ENCODE data around the gene SMAP2. TPM values are rescaled to one million over a fixed set of nuclear protein-coding genes. Genes with fewer than 3 reads are reported as not detected.

The SMAP2 gene
- total and polyA plus RNA-seq, 2 donors (not counting 3 experiments of a cell fraction or from before 2014, with no cell fraction given) = 8.0 to 11.1 TPM

GRCh38 chr1:40350391-40350790, 23.1 kb upstream of the SMAP2 start:
- dilution Hi-C loops (cut with MboI; ENCODE audit: extremely low pct_ligation_motif_present, low sequenced_read_pairs) (no loop called here), intact Hi-C loops (cut with micrococcal nuclease) (no loop called here)
- H3K9me1 ChIP-seq (replicated peaks; ENCODE audit: control insufficient read depth, extremely low read depth, insufficient read depth, low read length) = no peaks in the 10 kb centered on the region
- FAIRE-seq (no peak), DNase-seq (ENCODE audit: low read depth, low spot score) (no peak)
- no peaks in the 10 kb centered on the region for H3K79me2 ChIP-seq (ENCODE audit: control insufficient read depth, insufficient read depth, low read length)
- no peaks in the 10 kb centered on the region for H4K20me1 ChIP-seq (replicated peaks; ENCODE audit: control insufficient read depth, extremely low read depth, insufficient read depth, low read length)
- H3K27me3 ChIP-seq (ENCODE audit: control insufficient read depth in 2 of 2, insufficient read depth in 2 of 2, low read length in 2 of 2) = peaks cover 0 to 1% of the 10 kb centered on the region in 2 experiments
- no TSS peak for BruUV-seq (replicated peaks)
- H3K27ac ChIP-seq (ENCODE audit: insufficient read depth, low read depth, low read length) = no peak overlapping the region
- CTCF ChIA-PET = interaction anchor here (1.6 to 8.3 kb wide), 2 partner anchors 12 to 197 kb away, joined by 3 to 46 read pairs; no protein-coding TSS in a partner anchor
- H3K4me1 ChIP-seq (ENCODE audit: control insufficient read depth, extremely low read depth, insufficient read depth, low read length) = no peaks in the 10 kb centered on the region
- TF ChIP-seq POLR2AphosphoS5 (IDR thresholded peaks at IDR 0.05; ENCODE audit: insufficient read depth, low read depth, low read length) = no peak
- TF ChIP-seq JUN (IDR thresholded peaks at IDR 0.05; ENCODE audit: borderline replicate concordance, insufficient read depth, insufficient read length, low read depth) = no peak
- TF ChIP-seq POLR2A (IDR thresholded peaks at IDR 0.05; ENCODE audit: low read depth, low read length) = no peak
- TF ChIP-seq CTCF (IDR thresholded peaks at IDR 0.05; ENCODE audit: extremely low read depth in 1 of 2, insufficient read depth in 1 of 2, low read depth in 1 of 2, low read length in 2 of 2) = no peak
- no peak for TF ChIP-seq GATA2 (IDR thresholded peaks at IDR 0.05; ENCODE audit: insufficient read depth, insufficient read length, low read depth, low read length)
- TF ChIP-seq MYC (IDR thresholded peaks at IDR 0.05; ENCODE audit: low read depth, low read length) = no peak
- TF ChIP-seq MAX (IDR thresholded peaks at IDR 0.05; ENCODE audit: insufficient read depth, insufficient read length) = no peak
- TF ChIP-seq FOS (IDR thresholded peaks at IDR 0.05; ENCODE audit: borderline replicate concordance, insufficient read depth, low read length) = no peak
- no peaks in the 10 kb centered on the region for H3K9me3 ChIP-seq (replicated peaks; ENCODE audit: control insufficient read depth, insufficient read depth, low read length)
- no peak overlapping the region for H3K4me3 ChIP-seq (replicated peaks in 1 of 3; ENCODE audit: insufficient read depth in 1 of 3, low read depth in 1 of 3, low read length in 3 of 3)
- POLR2A ChIA-PET = no interaction called here
- no peak overlapping the region for H3K9ac ChIP-seq (replicated peaks; ENCODE audit: extremely low read depth, insufficient read depth, low read length)
- no peaks in the 10 kb centered on the region for H3K36me3 ChIP-seq (ENCODE audit: control insufficient read depth in 2 of 2, extremely low read depth in 1 of 2, insufficient read depth in 2 of 2, low read length in 2 of 2)
- H3K4me2 ChIP-seq (ENCODE audit: insufficient read depth, low read length) = no peak overlapping the region
- H2AFZ ChIP-seq (ENCODE audit: low read depth, low read length) = no peak overlapping the region
